Stimulated activated CD4-positive, alpha-beta T cell treated with anti-CD3 and anti-CD28 coated beads, Interleukin-4, amount 100 ng/mL, for 24 hours (primary cell): ENCODE results near the gene RBL1.

Experiments
- DNase-seq: peaks from one replicate; pipeline ENCODE4 v3.0.0-alpha.2; 2020

The RBL1 gene

DNA sequence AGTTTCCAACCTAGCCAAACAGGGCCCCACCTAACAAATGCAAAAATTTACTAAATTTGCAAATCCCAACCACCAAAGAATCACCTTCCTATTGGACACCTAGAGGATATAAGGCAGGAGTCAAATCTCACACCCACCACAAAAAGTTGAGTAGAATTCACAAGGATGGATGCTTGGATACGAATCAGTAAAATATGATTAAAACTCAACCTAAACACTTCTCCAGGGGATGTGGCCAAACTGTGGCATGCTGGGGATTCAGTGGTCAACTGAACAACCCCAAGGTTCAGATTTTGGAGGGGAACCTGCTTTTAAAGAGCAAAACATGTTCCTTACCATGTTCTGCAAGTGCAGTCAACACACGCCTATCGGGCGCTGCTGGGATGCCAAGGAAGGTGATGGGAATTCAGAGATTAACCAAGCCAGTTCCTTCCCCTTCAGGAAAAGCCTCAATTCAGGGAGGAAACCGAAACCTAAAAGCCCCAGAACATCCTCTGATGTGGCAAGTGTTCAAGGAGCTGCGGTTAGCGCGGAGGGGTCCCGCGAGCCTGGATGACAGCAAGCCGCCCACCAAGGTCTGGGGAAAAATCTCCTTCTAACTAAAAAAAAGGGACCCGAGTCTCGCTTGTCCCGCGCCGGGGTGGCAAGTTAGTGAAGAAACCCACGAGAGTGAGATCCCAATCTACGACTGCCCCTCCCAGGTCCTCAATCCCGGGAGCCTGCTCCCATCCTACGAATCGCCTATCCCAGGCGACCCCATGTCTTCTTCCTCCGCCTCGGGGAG lies 145.2 kb downstream of the RBL1 start:
- peak; percentile 30 for DNase-seq
